Measurements from ENCODE around the gene HNRNPM.

DNA sequence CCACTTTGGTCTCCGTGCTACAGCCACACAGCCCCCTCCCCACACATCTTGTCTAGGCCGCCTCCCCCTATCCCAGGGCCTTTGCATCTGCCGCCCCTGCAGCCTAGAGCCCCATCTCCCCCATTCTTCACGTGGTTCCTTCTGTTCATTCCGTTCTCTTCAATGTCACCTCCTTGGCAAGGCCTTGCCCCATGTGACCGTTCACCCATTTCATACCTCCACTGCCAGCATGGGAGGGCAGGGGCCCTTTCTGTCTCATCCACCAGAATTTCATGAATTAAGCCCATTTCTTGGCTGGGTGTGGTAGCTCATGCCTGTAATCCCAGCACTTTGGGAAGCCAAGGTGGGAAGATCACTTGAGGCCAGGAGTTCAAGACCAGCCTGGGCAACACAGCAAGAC, 15.7 kb upstream of the HNRNPM start:
- no peak for TF ChIP-seq EZH2 (IDR thresholded peaks at IDR 0.05; ENCODE audit: borderline replicate concordance)
- TF ChIP-seq CTCF (IDR thresholded peaks at IDR 0.05; ENCODE audit: poor library complexity), result no peak
- TF ChIP-seq EZH2phosphoT487 (IDR thresholded peaks at IDR 0.05; ENCODE audit: low read depth, severe bottlenecking, unreplicated experiment), result no peak

Measured in hepatocyte (in vitro differentiated cells).